HepG2 (cell line): ENCODE measurements around the gene RGS2. TPM values are rescaled to one million over a fixed set of nuclear protein-coding genes. Genes with fewer than 3 reads are reported as not detected.

Source experiments
- BCL6 ChIP-seq: IDR thresholded peaks from 2 replicates; pipeline ENCODE4 v1.6.1; 2016; ENCODE audit warnings: missing genetic modification reagents, missing compliant biosample characterization
- ELF4 ChIP-seq: sonication (generic); formaldehyde crosslinking; IDR thresholded peaks from 2 replicates; pipeline ENCODE4 v1.5.0; 2020; ENCODE audit warnings: missing genetic modification reagents, mild to moderate bottlenecking, moderate library complexity, borderline replicate concordance
- ETV5 ChIP-seq: IDR thresholded peaks from 2 replicates; pipeline ENCODE4 v1.6.1; 2018; ENCODE audit warnings: missing biosample characterization, missing genetic modification reagents, inconsistent platforms, borderline replicate concordance
- FOXP1 ChIP-seq, 2 experiments: fragments of 450-650 bp in 1 of 2; IDR thresholded peaks; 2 replicates each; pipeline ENCODE4 v1.6.1; 2017 to 2018; ENCODE audit warnings: antibody characterized with exemption in 1 of 2
- GATAD2A ChIP-seq: IDR thresholded peaks from 2 replicates; pipeline ENCODE4 v1.6.1; 2016
- MBD4 ChIP-seq: IDR thresholded peaks from 2 replicates; pipeline ENCODE4 v1.6.1; 2012; ENCODE audit warnings: low read length, inconsistent platforms, borderline replicate concordance
- RARG ChIP-seq: sonication (generic); formaldehyde crosslinking; IDR thresholded peaks from 2 replicates; pipeline ENCODE4 v1.4.0; 2020; ENCODE audit warnings: low read depth, mild to moderate bottlenecking, missing genetic modification reagents
- RBFOX2 ChIP-seq: fragments of 200-400 bp; formaldehyde crosslinking; IDR thresholded peaks from 2 replicates; pipeline ENCODE4 v1.6.1; 2017; ENCODE audit warnings: low read depth, mild to moderate bottlenecking, low read length
- RCOR2 ChIP-seq: IDR thresholded peaks from 2 replicates; pipeline ENCODE4 v1.6.1; 2016; ENCODE audit warnings: missing biosample characterization, missing genetic modification reagents
- RFXANK ChIP-seq: IDR thresholded peaks from 2 replicates; pipeline ENCODE4 v1.6.1; 2016
- SMC3 ChIP-seq: IDR thresholded peaks from 2 replicates; pipeline ENCODE4 v1.6.1; 2011; ENCODE audit warnings: low read length, improper control_type of control experiment
- SOX5 ChIP-seq: IDR thresholded peaks from 2 replicates; pipeline ENCODE4 v1.6.1; 2016; ENCODE audit warnings: borderline replicate concordance
- SUZ12 ChIP-seq: fragments of 150-350 bp; IDR thresholded peaks from 2 replicates; pipeline ENCODE4 v1.6.1; 2014; ENCODE audit warnings: low read depth, low read length
- ZNF180 ChIP-seq: sonication (generic); formaldehyde crosslinking; IDR thresholded peaks from 2 replicates; pipeline ENCODE4 v1.4.0; 2020; ENCODE audit warnings: low read depth, missing genetic modification reagents, borderline replicate concordance
- ZNF235 ChIP-seq: sonication (generic); formaldehyde crosslinking; IDR thresholded peaks from 2 replicates; pipeline ENCODE4 v1.8.1; 2023; ENCODE audit warnings: mild to moderate bottlenecking, missing genetic modification reagents, borderline replicate concordance
- polyA plus RNA-seq, 8 experiments: library from polyadenylated mRNA; depleted of rRNA in 3 of 8; stranded (reverse) in 7 of 8; unstranded in 1 of 8; fragments of >200 nt; fragmentation: Illumina TruSeq in 4 of 8; extraction: Trizol in 4 of 8; gene quantifications; 2 replicates each; pipeline versions ENCODE4 v1.2.1 to v1.2.3, GENCODE V29; 2011 to 2016; ENCODE audit warnings: low read depth in 4 of 8, missing spikeins in 1 of 8, mixed read lengths in 1 of 8; ENCODE audit not compliant: insufficient read depth in 1 of 8
- total RNA-seq, 5 experiments: library from RNA; depleted of rRNA; stranded (reverse); fragments of >200 nt; fragmentation: Illumina TruSeq; extraction: Trizol; gene quantifications; 2 replicates each; pipeline ENCODE4 v1.2.3, GENCODE V29; 2016; ENCODE audit warnings: low read depth in 1 of 5
- TF ChIP-seq, protein P1 (sequence below): sonication (generic); formaldehyde crosslinking; conservative IDR thresholded peaks from 2 replicates; pipeline ENCODE4 v1.5.0; 2020; ENCODE audit warnings: missing genetic modification reagents
- TF ChIP-seq, protein P2 (sequence below): sonication (generic); formaldehyde crosslinking; IDR thresholded peaks from 2 replicates; pipeline ENCODE4 v1.4.0; 2020; ENCODE audit warnings: mild to moderate bottlenecking, low read depth, missing genetic modification reagents
- TF ChIP-seq, protein P3 (sequence below): sonication (generic); formaldehyde crosslinking; IDR thresholded peaks from 2 replicates; pipeline ENCODE4 v1.5.0; 2020; ENCODE audit warnings: missing genetic modification reagents
- TF ChIP-seq, protein P4 (sequence below): sonication (generic); formaldehyde crosslinking; IDR thresholded peaks from 2 replicates; pipeline ENCODE4 v1.5.0; 2020; ENCODE audit warnings: mild to moderate bottlenecking, missing genetic modification reagents, moderate library complexity
- TF ChIP-seq, protein P5 (sequence below): fragments of 450-650 bp; IDR thresholded peaks from 2 replicates; pipeline ENCODE4 v1.6.1; 2016
- TF ChIP-seq, protein P6 (sequence below): sonication (generic); formaldehyde crosslinking; IDR thresholded peaks from 2 replicates; pipeline ENCODE4 v1.4.0; 2020; ENCODE audit warnings: mild to moderate bottlenecking, missing genetic modification reagents

The RGS2 gene
- total and polyA plus RNA-seq, 2 of the 13 experiments (the other 11 are each of a cell fraction or from before 2014, with no cell fraction given): 0.64 to 1.4 TPM

DNA sequence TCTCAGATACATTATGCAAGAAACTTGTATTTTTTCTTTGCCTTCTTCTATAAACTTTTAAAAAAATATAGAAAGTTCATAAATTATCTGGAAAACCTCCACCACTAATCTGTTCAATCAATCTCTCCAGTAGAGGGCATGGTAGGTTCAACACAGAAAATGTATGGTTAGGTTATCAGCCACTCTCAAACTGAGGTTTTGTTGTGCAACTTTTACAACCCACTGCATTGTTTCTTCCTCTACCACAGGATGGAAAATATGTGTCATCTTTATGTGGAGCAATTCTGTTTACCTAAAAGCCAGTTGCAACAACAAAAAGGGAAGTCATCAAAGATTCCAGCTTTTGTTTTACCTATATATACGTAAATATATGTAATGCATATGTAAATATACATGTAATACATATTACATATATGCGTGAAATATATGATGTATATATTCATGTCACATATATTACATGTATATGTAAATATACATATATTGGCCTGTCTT is 3.0 kb upstream of the RGS2 start (continued):
- TF ChIP-seq FOXP1 (IDR thresholded peaks at IDR 0.05) (peak; percentile 83; the same call in 1 of the 2 replicates), FOXP1 (CRISPR knock-in tag; IDR thresholded peaks at IDR 0.05) (peak; percentile 30; the same call in 1 of the 2 replicates), RCOR2 (CRISPR knock-in tag) (0 out of 2 replicates have a peak, but pooled peaks have one; percentile 29), GATAD2A (CRISPR knock-in tag) (peak; percentile 28; the same call in 1 of the 2 replicates), ZNF180 (CRISPR knock-in tag) (no peak), BCL6 (CRISPR knock-in tag) (no peak), SOX5 (CRISPR knock-in tag) (peak; percentile 79), RBFOX2 (no peak), ETV5 (CRISPR knock-in tag) (no peak), MBD4 (no peak), ZNF235 (CRISPR knock-in tag) (no peak), RARG (no peak), RFXANK (no peak), ELF4 (CRISPR knock-in tag) (no peak), SMC3 (peak; percentile 63), SUZ12 (no peak)
- TF ChIP-seq, protein P1, sequence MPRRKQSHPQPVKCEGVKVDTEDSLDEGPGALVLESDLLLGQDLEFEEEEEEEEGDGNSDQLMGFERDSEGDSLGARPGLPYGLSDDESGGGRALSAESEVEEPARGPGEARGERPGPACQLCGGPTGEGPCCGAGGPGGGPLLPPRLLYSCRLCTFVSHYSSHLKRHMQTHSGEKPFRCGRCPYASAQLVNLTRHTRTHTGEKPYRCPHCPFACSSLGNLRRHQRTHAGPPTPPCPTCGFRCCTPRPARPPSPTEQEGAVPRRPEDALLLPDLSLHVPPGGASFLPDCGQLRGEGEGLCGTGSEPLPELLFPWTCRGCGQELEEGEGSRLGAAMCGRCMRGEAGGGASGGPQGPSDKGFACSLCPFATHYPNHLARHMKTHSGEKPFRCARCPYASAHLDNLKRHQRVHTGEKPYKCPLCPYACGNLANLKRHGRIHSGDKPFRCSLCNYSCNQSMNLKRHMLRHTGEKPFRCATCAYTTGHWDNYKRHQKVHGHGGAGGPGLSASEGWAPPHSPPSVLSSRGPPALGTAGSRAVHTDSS: no peak
- TF ChIP-seq, protein P2, sequence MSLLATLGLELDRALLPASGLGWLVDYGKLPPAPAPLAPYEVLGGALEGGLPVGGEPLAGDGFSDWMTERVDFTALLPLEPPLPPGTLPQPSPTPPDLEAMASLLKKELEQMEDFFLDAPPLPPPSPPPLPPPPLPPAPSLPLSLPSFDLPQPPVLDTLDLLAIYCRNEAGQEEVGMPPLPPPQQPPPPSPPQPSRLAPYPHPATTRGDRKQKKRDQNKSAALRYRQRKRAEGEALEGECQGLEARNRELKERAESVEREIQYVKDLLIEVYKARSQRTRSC (CRISPR knock-in tag): no peak
- TF ChIP-seq, protein P3, sequence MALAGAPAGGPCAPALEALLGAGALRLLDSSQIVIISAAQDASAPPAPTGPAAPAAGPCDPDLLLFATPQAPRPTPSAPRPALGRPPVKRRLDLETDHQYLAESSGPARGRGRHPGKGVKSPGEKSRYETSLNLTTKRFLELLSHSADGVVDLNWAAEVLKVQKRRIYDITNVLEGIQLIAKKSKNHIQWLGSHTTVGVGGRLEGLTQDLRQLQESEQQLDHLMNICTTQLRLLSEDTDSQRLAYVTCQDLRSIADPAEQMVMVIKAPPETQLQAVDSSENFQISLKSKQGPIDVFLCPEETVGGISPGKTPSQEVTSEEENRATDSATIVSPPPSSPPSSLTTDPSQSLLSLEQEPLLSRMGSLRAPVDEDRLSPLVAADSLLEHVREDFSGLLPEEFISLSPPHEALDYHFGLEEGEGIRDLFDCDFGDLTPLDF (CRISPR knock-in tag): no peak
- TF ChIP-seq, protein P4, sequence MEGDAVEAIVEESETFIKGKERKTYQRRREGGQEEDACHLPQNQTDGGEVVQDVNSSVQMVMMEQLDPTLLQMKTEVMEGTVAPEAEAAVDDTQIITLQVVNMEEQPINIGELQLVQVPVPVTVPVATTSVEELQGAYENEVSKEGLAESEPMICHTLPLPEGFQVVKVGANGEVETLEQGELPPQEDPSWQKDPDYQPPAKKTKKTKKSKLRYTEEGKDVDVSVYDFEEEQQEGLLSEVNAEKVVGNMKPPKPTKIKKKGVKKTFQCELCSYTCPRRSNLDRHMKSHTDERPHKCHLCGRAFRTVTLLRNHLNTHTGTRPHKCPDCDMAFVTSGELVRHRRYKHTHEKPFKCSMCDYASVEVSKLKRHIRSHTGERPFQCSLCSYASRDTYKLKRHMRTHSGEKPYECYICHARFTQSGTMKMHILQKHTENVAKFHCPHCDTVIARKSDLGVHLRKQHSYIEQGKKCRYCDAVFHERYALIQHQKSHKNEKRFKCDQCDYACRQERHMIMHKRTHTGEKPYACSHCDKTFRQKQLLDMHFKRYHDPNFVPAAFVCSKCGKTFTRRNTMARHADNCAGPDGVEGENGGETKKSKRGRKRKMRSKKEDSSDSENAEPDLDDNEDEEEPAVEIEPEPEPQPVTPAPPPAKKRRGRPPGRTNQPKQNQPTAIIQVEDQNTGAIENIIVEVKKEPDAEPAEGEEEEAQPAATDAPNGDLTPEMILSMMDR (CRISPR knock-in tag): peak; percentile 54
- TF ChIP-seq, protein P5, sequence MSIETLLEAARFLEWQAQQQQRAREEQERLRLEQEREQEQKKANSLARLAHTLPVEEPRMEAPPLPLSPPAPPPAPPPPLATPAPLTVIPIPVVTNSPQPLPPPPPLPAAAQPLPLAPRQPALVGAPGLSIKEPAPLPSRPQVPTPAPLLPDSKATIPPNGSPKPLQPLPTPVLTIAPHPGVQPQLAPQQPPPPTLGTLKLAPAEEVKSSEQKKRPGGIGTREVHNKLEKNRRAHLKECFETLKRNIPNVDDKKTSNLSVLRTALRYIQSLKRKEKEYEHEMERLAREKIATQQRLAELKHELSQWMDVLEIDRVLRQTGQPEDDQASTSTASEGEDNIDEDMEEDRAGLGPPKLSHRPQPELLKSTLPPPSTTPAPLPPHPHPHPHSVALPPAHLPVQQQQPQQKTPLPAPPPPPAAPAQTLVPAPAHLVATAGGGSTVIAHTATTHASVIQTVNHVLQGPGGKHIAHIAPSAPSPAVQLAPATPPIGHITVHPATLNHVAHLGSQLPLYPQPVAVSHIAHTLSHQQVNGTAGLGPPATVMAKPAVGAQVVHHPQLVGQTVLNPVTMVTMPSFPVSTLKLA: no peak
- TF ChIP-seq, protein P6, sequence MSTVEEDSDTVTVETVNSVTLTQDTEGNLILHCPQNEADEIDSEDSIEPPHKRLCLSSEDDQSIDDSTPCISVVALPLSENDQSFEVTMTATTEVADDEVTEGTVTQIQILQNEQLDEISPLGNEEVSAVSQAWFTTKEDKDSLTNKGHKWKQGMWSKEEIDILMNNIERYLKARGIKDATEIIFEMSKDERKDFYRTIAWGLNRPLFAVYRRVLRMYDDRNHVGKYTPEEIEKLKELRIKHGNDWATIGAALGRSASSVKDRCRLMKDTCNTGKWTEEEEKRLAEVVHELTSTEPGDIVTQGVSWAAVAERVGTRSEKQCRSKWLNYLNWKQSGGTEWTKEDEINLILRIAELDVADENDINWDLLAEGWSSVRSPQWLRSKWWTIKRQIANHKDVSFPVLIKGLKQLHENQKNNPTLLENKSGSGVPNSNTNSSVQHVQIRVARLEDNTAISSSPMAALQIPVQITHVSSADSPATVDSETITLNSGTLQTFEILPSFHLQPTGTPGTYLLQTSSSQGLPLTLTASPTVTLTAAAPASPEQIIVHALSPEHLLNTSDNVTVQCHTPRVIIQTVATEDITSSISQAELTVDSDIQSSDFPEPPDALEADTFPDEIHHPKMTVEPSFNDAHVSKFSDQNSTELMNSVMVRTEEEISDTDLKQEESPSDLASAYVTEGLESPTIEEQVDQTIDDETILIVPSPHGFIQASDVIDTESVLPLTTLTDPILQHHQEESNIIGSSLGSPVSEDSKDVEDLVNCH (CRISPR knock-in tag): no peak
